ENCODE results near the gene HSBP1L1.

GRCh38 chr18:79921984-79922965 is 42.2 kb upstream of the HSBP1L1 start:
- TF ChIP-seq CTCF (IDR thresholded peaks at IDR 0.05) (no peak), CHD2 (IDR thresholded peaks at IDR 0.05; ENCODE audit: low read length, partially characterized antibody) (no peak), EP300 (IDR thresholded peaks at IDR 0.05) (no peak), RAD21 (conservative IDR thresholded peaks at IDR 0.05 in 1 of 2, IDR thresholded peaks at IDR 0.05 in 1 of 2) (no peak), HEYL (CRISPR knock-in tag; IDR thresholded peaks at IDR 0.05) (no peak), SMC3 (IDR thresholded peaks at IDR 0.05) (no peak), HOXB13 (CRISPR knock-in tag; IDR thresholded peaks at IDR 0.05; ENCODE audit: low read depth) (no peak), ELK1 (IDR thresholded peaks at IDR 0.05; ENCODE audit: low read depth, low read length) (no peak)
- TF ChIP-seq, protein P1, sequence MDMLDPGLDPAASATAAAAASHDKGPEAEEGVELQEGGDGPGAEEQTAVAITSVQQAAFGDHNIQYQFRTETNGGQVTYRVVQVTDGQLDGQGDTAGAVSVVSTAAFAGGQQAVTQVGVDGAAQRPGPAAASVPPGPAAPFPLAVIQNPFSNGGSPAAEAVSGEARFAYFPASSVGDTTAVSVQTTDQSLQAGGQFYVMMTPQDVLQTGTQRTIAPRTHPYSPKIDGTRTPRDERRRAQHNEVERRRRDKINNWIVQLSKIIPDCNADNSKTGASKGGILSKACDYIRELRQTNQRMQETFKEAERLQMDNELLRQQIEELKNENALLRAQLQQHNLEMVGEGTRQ (IDR thresholded peaks at IDR 0.05) = no peak

Data from A549 (cell line).